Measurements from ENCODE around the gene ZNF718. TPM values are rescaled to one million over a fixed set of nuclear protein-coding genes. Genes with fewer than 3 reads are reported as not detected.
"Not testable (repeated sequence)": the region's sequence is repeated elsewhere in the genome, so short reads cannot be mapped to it uniquely, and the experiment has no call there.

Gene ZNF718
- total and polyA plus RNA-seq, 8 donors, result 0.58 to 18.2 (median 2.1) TPM

DNA sequence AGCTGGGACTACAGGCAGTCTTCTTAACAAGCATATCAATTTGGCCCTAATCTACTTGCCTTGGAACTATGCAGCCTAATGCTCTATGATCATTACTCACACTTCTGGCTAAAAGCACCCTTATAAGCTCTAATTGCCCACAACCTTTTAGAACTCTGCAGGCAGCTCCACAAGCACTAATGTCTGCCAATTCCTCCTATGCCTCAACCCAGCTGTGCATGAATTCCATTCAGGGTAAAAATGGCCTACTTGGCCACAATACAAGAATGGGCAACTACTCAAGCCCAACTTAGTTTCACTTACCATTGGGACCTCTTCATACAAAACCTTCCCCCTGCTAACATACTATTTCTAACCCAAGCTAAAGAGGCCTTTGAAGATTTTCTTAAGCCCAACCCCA lies 51.7 kb downstream of the ZNF718 start:
- no peak overlapping the region for H3K4me3 ChIP-seq
- peaks cover 48 to 100% (median 95%) of the 10 kb centered on the region in 4 donors for H3K9me3 ChIP-seq
- H3K27me3 ChIP-seq, result no peaks in the 10 kb centered on the region
- no peak for DNase-seq
- peaks cover 0 to 14% (median 6%) of the 10 kb centered on the region in 4 donors for H3K36me3 ChIP-seq
- intact Hi-C loops (cut with DNase I; ENCODE audit: low total_unique reads), result no loop called here
- H3K27ac ChIP-seq, result no peak overlapping the region
- no peaks in the 10 kb centered on the region for H3K4me1 ChIP-seq
- no peak for TF ChIP-seq CTCF (IDR thresholded peaks at IDR 0.05)
- no peak for TF ChIP-seq POLR2AphosphoS5 (IDR thresholded peaks at IDR 0.05)
- no peak for TF ChIP-seq POLR2A (IDR thresholded peaks at IDR 0.05)
- TF ChIP-seq EP300 (IDR thresholded peaks at IDR 0.05), result no peak

- Histone ChIP-seq H3K36me3 (peaks cover 0 to 5% (median under 1%) of the 10 kb centered on the region in 4 donors), H3K27ac (no peak overlapping the region), H3K9me3 (peaks cover 38 to 100% (median 90%) of the 10 kb centered on the region in 4 donors), H3K4me3 (no peak overlapping the region), H3K27me3 (no peaks in the 10 kb centered on the region), H3K4me1 (no peaks in the 10 kb centered on the region)
- intact Hi-C loops (cut with DNase I; ENCODE audit: low total_unique reads), result no loop called here
- no peak for DNase-seq
- 0 to 100% (median 96%) methylated on average over 1 of the region's 1 CpG for WGBS, 5 donors
- TF ChIP-seq POLR2A (IDR thresholded peaks at IDR 0.05) (no peak), POLR2AphosphoS5 (IDR thresholded peaks at IDR 0.05) (no peak), EP300 (IDR thresholded peaks at IDR 0.05) (no peak), CTCF (IDR thresholded peaks at IDR 0.05) (no peak)
Measured at GRCh38 chr4:176995-177394, 52.7 kb downstream of the ZNF718 start.

GRCh38 chr4:182225-182624 lies 57.9 kb downstream of the ZNF718 start:
- H3K9me3 ChIP-seq, result peaks cover 14 to 100% (median 91%) of the 10 kb centered on the region in 4 donors
- H3K27ac ChIP-seq; H3K4me3 ChIP-seq; H3K36me3 ChIP-seq; DNase-seq; H3K4me1 ChIP-seq; intact Hi-C loops (cut with DNase I; ENCODE audit: low total_unique reads); H3K27me3 ChIP-seq: not testable (repeated sequence)
- 96 to 100% (median 99%) methylated on average over 3 of the region's 3 CpGs for WGBS, 5 donors

DNA sequence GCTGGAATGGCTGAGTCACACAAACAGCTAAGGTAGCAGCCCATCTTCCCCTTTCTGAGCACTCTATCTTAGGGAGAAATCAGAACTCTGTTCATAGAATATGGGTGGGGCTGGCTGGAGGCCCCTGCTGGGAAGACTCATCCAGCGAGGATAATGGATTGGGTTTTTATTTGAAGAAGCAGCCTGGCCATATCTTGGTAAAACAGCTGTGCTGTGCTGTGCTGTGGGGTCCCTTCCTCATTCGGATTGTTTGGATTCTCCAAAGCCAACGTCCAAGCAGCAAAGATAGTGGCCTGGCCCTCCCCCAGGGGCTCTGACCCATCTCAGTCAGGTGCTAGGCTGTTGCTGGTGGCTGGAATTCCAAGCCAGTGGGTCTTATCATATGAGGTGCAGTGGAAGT lies 63.8 kb downstream of the ZNF718 start:
- Histone ChIP-seq H3K4me3 (no peak overlapping the region), H3K27me3 (no peaks in the 10 kb centered on the region), H3K27ac (no peak overlapping the region), H3K4me1 (no peaks in the 10 kb centered on the region), H3K9me3 (peaks cover 2 to 95% (median 76%) of the 10 kb centered on the region in 4 donors), H3K36me3 (peaks cover 0 to 4% (median 2%) of the 10 kb centered on the region in 4 donors)
- intact Hi-C loops (cut with DNase I; ENCODE audit: low total_unique reads), result no loop called here
- DNase-seq, result no peak
- WGBS, 5 donors, result 64 to 88% (median 82%) methylated on average over 3 of the region's 3 CpGs
- TF ChIP-seq CTCF (IDR thresholded peaks at IDR 0.05), result no peak
- TF ChIP-seq EP300 (IDR thresholded peaks at IDR 0.05), result no peak
- no peak for TF ChIP-seq POLR2AphosphoS5 (IDR thresholded peaks at IDR 0.05)
- TF ChIP-seq POLR2A (IDR thresholded peaks at IDR 0.05), result no peak

DNA sequence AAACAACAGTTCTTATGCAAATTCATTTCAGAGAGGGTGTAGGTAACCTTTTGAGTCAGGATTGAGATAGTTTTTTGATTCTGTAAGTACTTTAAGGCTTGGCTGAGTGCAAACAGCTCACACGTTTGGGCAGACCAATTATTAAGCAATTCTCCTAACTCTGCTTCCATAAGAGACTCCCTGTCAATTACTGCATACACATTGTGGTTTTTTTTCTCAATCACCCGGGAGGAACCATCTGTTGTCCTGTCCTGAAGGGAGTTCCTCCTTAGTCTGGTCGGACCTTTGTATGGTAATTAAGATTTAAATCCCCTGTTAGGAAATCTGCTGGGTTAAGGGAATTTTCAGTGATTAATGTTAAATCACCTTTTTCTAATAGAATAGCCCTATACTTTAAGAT lies 70.9 kb downstream of the ZNF718 start:
- DNase-seq; H3K27ac ChIP-seq; H3K36me3 ChIP-seq; H3K27me3 ChIP-seq; H3K4me1 ChIP-seq; H3K4me3 ChIP-seq; intact Hi-C loops (cut with DNase I; ENCODE audit: low total_unique reads): not testable (repeated sequence)
- WGBS, 5 donors, result 66 to 78% (median 74%) methylated on average over 3 of the region's 3 CpGs
- H3K9me3 ChIP-seq, result peaks cover 0 to 95% (median 65%) of the 10 kb centered on the region in 4 donors
